CD14-positive monocyte (primary cell): ENCODE results near the gene P2RY10. TPM values are rescaled to one million over a fixed set of nuclear protein-coding genes. Genes with fewer than 3 reads are reported as not detected.

Experiments used
- polyA plus RNA-seq, 3 donors: library from polyadenylated mRNA; depleted of rRNA in 1 of 3; unstranded in 2 of 3; stranded (reverse) in 1 of 3; fragments of 300-500 nt in 2 of 3; fragments of >200 nt in 1 of 3; fragmentation: Illumina TruSeq in 2 of 3; gene quantifications; 1 replicate in 2 of 3; 2 replicates in 1 of 3; pipeline ENCODE4 v1.2.3, GENCODE V29; 2012 to 2021

P2RY10 gene
- polyA plus RNA-seq, 3 donors: 0.33 to 0.50 (median 0.33) TPM

Other genes with a start within 250 kb of the P2RY10 start
- gene LPAR4, start 197.7 kb upstream of the P2RY10 start, polyA plus RNA-seq: not detected
- under 1 TPM; 0.08 to 0.95 (median 0.30) TPM for gene GPR174, start 199.3 kb downstream of the P2RY10 start, polyA plus RNA-seq